ENCODE results near the gene PELO.

The PELO gene

GRCh38 chr5:52772668-52773067 lies 15.0 kb upstream of the PELO start:
- no peak for DNase-seq (ENCODE audit: low spot score)

GRCh38 chr5:52773342-52773741 lies 14.4 kb upstream of the PELO start:
- no peak for DNase-seq (ENCODE audit: low spot score)

GRCh38 chr5:52774005-52774410 lies 13.7 kb upstream of the PELO start:
- no peak for DNase-seq (ENCODE audit: low spot score)

GRCh38 chr5:52776116-52776515 lies 11.6 kb upstream of the PELO start:
- no peak for DNase-seq (ENCODE audit: low spot score)

- DNase-seq (ENCODE audit: low spot score), result no peak
These were observed 10.5 kb upstream of the PELO start for GRCh38 chr5:52777186-52777585.

- no peak for DNase-seq (ENCODE audit: low spot score)
These were observed 8.9 kb upstream of the PELO start for GRCh38 chr5:52778781-52779180.

GRCh38 chr5:52779213-52779612 lies 8.5 kb upstream of the PELO start:
- no peak for DNase-seq (ENCODE audit: low spot score)

GRCh38 chr5:52783226-52783959 lies 4.3 kb upstream of the PELO start:
- DNase-seq (ENCODE audit: low spot score), result no peak

- no peak for DNase-seq (ENCODE audit: low spot score)
These were observed 3.0 kb upstream of the PELO start for GRCh38 chr5:52784737-52785136.

- no peak for DNase-seq (ENCODE audit: low spot score)
These were observed 1.3 kb upstream of the PELO start for GRCh38 chr5:52786391-52786790.

- no peak for DNase-seq (ENCODE audit: low spot score)
These were observed 642 bp upstream of the PELO start for GRCh38 chr5:52786949-52787599.

GRCh38 chr5:52788505-52788821 lies 747 bp downstream of the PELO start:
- no peak for DNase-seq (ENCODE audit: low spot score)

GRCh38 chr5:52789378-52789777 lies 1.7 kb downstream of the PELO start:
- no peak for DNase-seq (ENCODE audit: low spot score)

- DNase-seq (ENCODE audit: low spot score), result no peak
These were observed 2.1 kb downstream of the PELO start for GRCh38 chr5:52789851-52790250.

GRCh38 chr5:52791366-52791765 lies 3.6 kb downstream of the PELO start:
- DNase-seq (ENCODE audit: low spot score), result no peak

GRCh38 chr5:52794519-52794918 lies 6.8 kb downstream of the PELO start:
- no peak for DNase-seq (ENCODE audit: low spot score)

GRCh38 chr5:52796031-52796430 lies 8.3 kb downstream of the PELO start:
- DNase-seq (ENCODE audit: low spot score), result no peak

- no peak for DNase-seq (ENCODE audit: low spot score)
These were observed 8.9 kb downstream of the PELO start for GRCh38 chr5:52796516-52797103.

GRCh38 chr5:52798938-52799337 lies 11.2 kb downstream of the PELO start:
- DNase-seq (ENCODE audit: low spot score), result no peak

- no peak for DNase-seq (ENCODE audit: low spot score)
These were observed 11.8 kb downstream of the PELO start for GRCh38 chr5:52799358-52799982.

GRCh38 chr5:52799983-52800393 lies 12.3 kb downstream of the PELO start:
- peak; percentile 92 for DNase-seq (ENCODE audit: low spot score)

- DNase-seq (ENCODE audit: low spot score), result peak; percentile 60
These were observed 12.9 kb downstream of the PELO start for GRCh38 chr5:52800394-52801213.

Data from hematopoietic multipotent progenitor cell treated with erythropoietin and hydrocortisone succinate and interleukin-3 and kit ligand, for 15 days (in vitro differentiated cells).